Activated T-helper 17 cell treated with anti-CD3 and anti-CD28 coated beads, Interleukin-2, amount 50 U/mL, for 72 hours (primary cell): ENCODE measurements around the gene DPCD. TPM values are rescaled to one million over a fixed set of nuclear protein-coding genes. Genes with fewer than 3 reads are reported as not detected.

Experiments used
- ATAC-seq: fragments of 150-1000 bp; cut with Tn5 transposase; replicated peaks from 2 replicates; pipeline ENCODE4 v1.10.0; 2021; ENCODE audit warnings: mild to moderate bottlenecking, moderate library complexity
- H3K27ac Mint-ChIP-seq: one replicate; pipeline ENCODE4 v1.8.0; 2022; ENCODE audit warnings: mixed read lengths
- H3K27me3 Mint-ChIP-seq: one replicate; pipeline ENCODE4 v1.8.0; 2022; ENCODE audit warnings: mixed read lengths
- H3K36me3 Mint-ChIP-seq: one replicate; pipeline ENCODE4 v1.8.0; 2022; ENCODE audit warnings: low read depth, mild to moderate bottlenecking, mixed read lengths
- H3K4me1 Mint-ChIP-seq: one replicate; pipeline ENCODE4 v1.8.0; 2022; ENCODE audit warnings: mixed read lengths
- H3K4me3 Mint-ChIP-seq: one replicate; pipeline ENCODE4 v1.8.0; 2022; ENCODE audit warnings: mild to moderate bottlenecking, mixed read lengths
- H3K9me3 Mint-ChIP-seq: one replicate; pipeline ENCODE4 v1.8.0; 2022; ENCODE audit warnings: mixed read lengths
- total RNA-seq, 2 donors: library from RNA; stranded (reverse); gene quantifications; one replicate each; pipeline ENCODE4 v1.2.3, GENCODE V29; 2022

Gene DPCD
- total RNA-seq, 2 donors from 2014 or later: 10.6 to 19.2 TPM

GRCh38 chr10:101595591-101596433 is 7.7 kb downstream of the DPCD start:
- Mint-ChIP-seq H3K36me3 (no peaks in the 10 kb centered on the region), H3K27me3 (no peaks in the 10 kb centered on the region), H3K27ac (no peak overlapping the region), H3K4me1 (no peaks in the 10 kb centered on the region), H3K4me3 (no peak overlapping the region), H3K9me3 (no peaks in the 10 kb centered on the region)
- no peak for ATAC-seq

- no peaks in the 10 kb centered on the region for H3K36me3 Mint-ChIP-seq
- H3K27ac Mint-ChIP-seq: no peak overlapping the region
- no peak overlapping the region for H3K4me3 Mint-ChIP-seq
- no peaks in the 10 kb centered on the region for H3K9me3 Mint-ChIP-seq
- no peak for ATAC-seq
- no peaks in the 10 kb centered on the region for H3K4me1 Mint-ChIP-seq
- H3K27me3 Mint-ChIP-seq: no peaks in the 10 kb centered on the region
Observed at GRCh38 chr10:101597091-101597900, 9.2 kb downstream of the DPCD start.

GRCh38 chr10:101601541-101601940 is 13.4 kb downstream of the DPCD start:
- Mint-ChIP-seq H3K4me1 (no peaks in the 10 kb centered on the region), H3K9me3 (no peaks in the 10 kb centered on the region), H3K36me3 (peaks cover 10% of the 10 kb centered on the region), H3K4me3 (no peak overlapping the region), H3K27ac (no peak overlapping the region), H3K27me3 (no peaks in the 10 kb centered on the region)
- ATAC-seq: no peak

GRCh38 chr10:101602761-101603398 is 14.8 kb downstream of the DPCD start:
- Mint-ChIP-seq H3K36me3 (peaks cover 12% of the 10 kb centered on the region), H3K4me3 (no peak overlapping the region), H3K4me1 (no peaks in the 10 kb centered on the region), H3K27ac (no peak overlapping the region), H3K9me3 (no peaks in the 10 kb centered on the region), H3K27me3 (no peaks in the 10 kb centered on the region)
- ATAC-seq: peak; percentile 96

GRCh38 chr10:101607124-101607523 is 19.0 kb downstream of the DPCD start:
- Mint-ChIP-seq H3K36me3 (peaks cover 47% of the 10 kb centered on the region), H3K27ac (peak overlapping the region; percentile 8)

GRCh38 chr10:101609481-101609880 is 21.4 kb downstream of the DPCD start:
- Mint-ChIP-seq H3K27ac (no peak overlapping the region), H3K4me1 (no peaks in the 10 kb centered on the region), H3K4me3 (no peak overlapping the region), H3K27me3 (no peaks in the 10 kb centered on the region), H3K36me3 (peaks cover 47% of the 10 kb centered on the region), H3K9me3 (no peaks in the 10 kb centered on the region)
- no peak for ATAC-seq

More at GRCh38 chr10:101607124-101607523, 19.0 kb downstream of the DPCD start:
- Mint-ChIP-seq H3K4me3 (no peak overlapping the region), H3K4me1 (no peaks in the 10 kb centered on the region), H3K27me3 (no peaks in the 10 kb centered on the region), H3K9me3 (no peaks in the 10 kb centered on the region)
- ATAC-seq: no peak

GRCh38 chr10:101611096-101611905 is 23.2 kb downstream of the DPCD start:
- H3K4me3 Mint-ChIP-seq: no peak overlapping the region
- H3K9me3 Mint-ChIP-seq: no peaks in the 10 kb centered on the region
- ATAC-seq: peak; percentile 80
- no peaks in the 10 kb centered on the region for H3K4me1 Mint-ChIP-seq
- peak overlapping the region; percentile 80 for H3K27ac Mint-ChIP-seq
- H3K27me3 Mint-ChIP-seq: no peaks in the 10 kb centered on the region
- peaks cover 45% of the 10 kb centered on the region for H3K36me3 Mint-ChIP-seq

GRCh38 chr10:101612086-101612485 is 24.0 kb downstream of the DPCD start:
- peak overlapping the region; percentile 80 for H3K27ac Mint-ChIP-seq

GRCh38 chr10:101612872-101613271 is 24.8 kb downstream of the DPCD start:
- H3K4me3 Mint-ChIP-seq: no peak overlapping the region
- H3K9me3 Mint-ChIP-seq: no peaks in the 10 kb centered on the region
- no peaks in the 10 kb centered on the region for H3K27me3 Mint-ChIP-seq
- peaks cover 55% of the 10 kb centered on the region for H3K36me3 Mint-ChIP-seq
- no peak overlapping the region for H3K27ac Mint-ChIP-seq
- ATAC-seq: no peak
- no peaks in the 10 kb centered on the region for H3K4me1 Mint-ChIP-seq

More at GRCh38 chr10:101612086-101612485, 24.0 kb downstream of the DPCD start:
- H3K4me1 Mint-ChIP-seq: no peaks in the 10 kb centered on the region
- peaks cover 48% of the 10 kb centered on the region for H3K36me3 Mint-ChIP-seq
- no peaks in the 10 kb centered on the region for H3K27me3 Mint-ChIP-seq
- no peak for ATAC-seq
- H3K4me3 Mint-ChIP-seq: no peak overlapping the region
- no peaks in the 10 kb centered on the region for H3K9me3 Mint-ChIP-seq

- no peak overlapping the region for H3K4me3 Mint-ChIP-seq
- H3K9me3 Mint-ChIP-seq: no peaks in the 10 kb centered on the region
- no peaks in the 10 kb centered on the region for H3K27me3 Mint-ChIP-seq
- H3K27ac Mint-ChIP-seq: peak overlapping the region; percentile 25
- peaks cover 52% of the 10 kb centered on the region for H3K36me3 Mint-ChIP-seq
- no peak for ATAC-seq
- no peaks in the 10 kb centered on the region for H3K4me1 Mint-ChIP-seq
Observed at GRCh38 chr10:101613646-101614045, 25.5 kb downstream of the DPCD start.

GRCh38 chr10:101614663-101615524 is 26.8 kb downstream of the DPCD start:
- H3K27me3 Mint-ChIP-seq: no peaks in the 10 kb centered on the region
- H3K36me3 Mint-ChIP-seq: peaks cover 43% of the 10 kb centered on the region
- H3K27ac Mint-ChIP-seq: no peak overlapping the region
- H3K9me3 Mint-ChIP-seq: no peaks in the 10 kb centered on the region
- no peak for ATAC-seq
- no peaks in the 10 kb centered on the region for H3K4me1 Mint-ChIP-seq
- no peak overlapping the region for H3K4me3 Mint-ChIP-seq

- Mint-ChIP-seq H3K27me3 (no peaks in the 10 kb centered on the region), H3K9me3 (no peaks in the 10 kb centered on the region), H3K4me3 (no peak overlapping the region), H3K27ac (peak overlapping the region; percentile 73), H3K4me1 (no peaks in the 10 kb centered on the region), H3K36me3 (peaks cover 45% of the 10 kb centered on the region)
- no peak for ATAC-seq
Observed at GRCh38 chr10:101615525-101616116, 27.5 kb downstream of the DPCD start.
